ENCODE data around the gene RGS1. TPM values are rescaled to one million over a fixed set of nuclear protein-coding genes. Genes with fewer than 3 reads are reported as not detected.

The RGS1 gene
- total RNA-seq, 1 donor from 2014 or later = not detected

DNA sequence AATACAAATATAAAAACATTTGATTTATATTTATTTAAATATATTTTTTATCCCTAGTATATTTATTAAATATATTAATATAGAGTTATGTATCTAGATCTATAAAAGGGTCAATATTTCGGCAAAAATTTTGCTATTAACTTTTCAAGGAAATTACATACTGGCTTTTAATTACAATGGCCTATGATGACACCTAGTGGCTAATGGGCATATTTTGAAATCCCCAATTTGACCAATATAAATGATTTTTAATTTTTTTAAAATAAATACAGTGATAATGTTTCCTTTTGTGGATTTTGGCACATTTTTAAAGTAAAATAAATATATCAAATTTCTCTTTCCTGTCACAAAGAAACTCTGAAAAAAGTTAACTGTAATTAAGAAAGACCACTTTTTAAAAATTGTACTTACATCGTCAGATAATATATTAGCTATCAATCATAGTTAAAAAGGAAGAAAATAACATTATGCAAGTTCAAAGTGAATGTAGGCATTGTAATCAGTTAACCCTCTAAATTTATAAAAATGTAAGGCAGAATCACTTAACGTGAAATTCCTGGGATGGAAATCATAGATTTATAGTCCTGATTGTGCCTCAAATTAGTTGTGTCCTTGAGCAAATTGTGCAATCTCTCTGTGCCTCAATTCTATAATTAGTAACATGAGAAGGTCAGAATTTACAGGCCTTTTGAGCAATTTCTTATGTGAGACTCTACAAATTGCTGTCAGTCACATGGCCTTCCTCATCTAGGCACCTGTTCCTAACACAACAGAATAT is 34.7 kb downstream of the RGS1 start:
- no peaks in the 10 kb centered on the region for H3K4me1 Mint-ChIP-seq (ENCODE audit: unreplicated experiment)
- no peak overlapping the region for H3K4me3 Mint-ChIP-seq (ENCODE audit: unreplicated experiment)
- H3K27me3 Mint-ChIP-seq (ENCODE audit: unreplicated experiment) = no peaks in the 10 kb centered on the region
- H3K27ac Mint-ChIP-seq (ENCODE audit: unreplicated experiment) = no peak overlapping the region
- TF ChIP-seq, protein P1, sequence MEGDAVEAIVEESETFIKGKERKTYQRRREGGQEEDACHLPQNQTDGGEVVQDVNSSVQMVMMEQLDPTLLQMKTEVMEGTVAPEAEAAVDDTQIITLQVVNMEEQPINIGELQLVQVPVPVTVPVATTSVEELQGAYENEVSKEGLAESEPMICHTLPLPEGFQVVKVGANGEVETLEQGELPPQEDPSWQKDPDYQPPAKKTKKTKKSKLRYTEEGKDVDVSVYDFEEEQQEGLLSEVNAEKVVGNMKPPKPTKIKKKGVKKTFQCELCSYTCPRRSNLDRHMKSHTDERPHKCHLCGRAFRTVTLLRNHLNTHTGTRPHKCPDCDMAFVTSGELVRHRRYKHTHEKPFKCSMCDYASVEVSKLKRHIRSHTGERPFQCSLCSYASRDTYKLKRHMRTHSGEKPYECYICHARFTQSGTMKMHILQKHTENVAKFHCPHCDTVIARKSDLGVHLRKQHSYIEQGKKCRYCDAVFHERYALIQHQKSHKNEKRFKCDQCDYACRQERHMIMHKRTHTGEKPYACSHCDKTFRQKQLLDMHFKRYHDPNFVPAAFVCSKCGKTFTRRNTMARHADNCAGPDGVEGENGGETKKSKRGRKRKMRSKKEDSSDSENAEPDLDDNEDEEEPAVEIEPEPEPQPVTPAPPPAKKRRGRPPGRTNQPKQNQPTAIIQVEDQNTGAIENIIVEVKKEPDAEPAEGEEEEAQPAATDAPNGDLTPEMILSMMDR (IDR thresholded peaks at IDR 0.05; ENCODE audit: unreplicated experiment) = peak; percentile 71
- no peak for DNase-seq (ENCODE audit: low spot score)
- no peaks in the 10 kb centered on the region for H3K9me3 Mint-ChIP-seq (ENCODE audit: unreplicated experiment)
- no peaks in the 10 kb centered on the region for H3K36me3 Mint-ChIP-seq (ENCODE audit: low read depth, unreplicated experiment)

DNA sequence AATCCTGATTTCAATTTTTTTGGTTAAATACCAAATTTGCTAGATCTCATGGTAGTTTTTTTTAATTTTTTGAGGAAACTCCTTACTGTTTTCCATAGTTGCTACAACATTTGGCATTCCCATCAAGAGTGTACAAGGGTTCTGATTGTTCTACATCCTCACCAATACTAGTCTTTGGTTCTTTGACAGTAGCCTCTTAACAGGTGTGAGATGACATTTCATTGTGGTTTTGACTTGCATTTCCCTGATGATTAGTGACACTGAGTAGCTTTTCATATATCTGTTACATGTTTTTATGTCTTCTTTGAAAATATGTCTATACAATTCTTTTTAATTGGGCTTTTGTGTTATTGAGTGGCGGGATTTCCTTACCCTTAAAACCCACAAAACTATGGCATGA is 39.5 kb downstream of the RGS1 start:
- TF ChIP-seq, protein P1 (IDR thresholded peaks at IDR 0.05; ENCODE audit: unreplicated experiment) = no peak
- Mint-ChIP-seq H3K27me3 (ENCODE audit: unreplicated experiment) (no peaks in the 10 kb centered on the region), H3K36me3 (ENCODE audit: low read depth, unreplicated experiment) (no peaks in the 10 kb centered on the region)

DNA sequence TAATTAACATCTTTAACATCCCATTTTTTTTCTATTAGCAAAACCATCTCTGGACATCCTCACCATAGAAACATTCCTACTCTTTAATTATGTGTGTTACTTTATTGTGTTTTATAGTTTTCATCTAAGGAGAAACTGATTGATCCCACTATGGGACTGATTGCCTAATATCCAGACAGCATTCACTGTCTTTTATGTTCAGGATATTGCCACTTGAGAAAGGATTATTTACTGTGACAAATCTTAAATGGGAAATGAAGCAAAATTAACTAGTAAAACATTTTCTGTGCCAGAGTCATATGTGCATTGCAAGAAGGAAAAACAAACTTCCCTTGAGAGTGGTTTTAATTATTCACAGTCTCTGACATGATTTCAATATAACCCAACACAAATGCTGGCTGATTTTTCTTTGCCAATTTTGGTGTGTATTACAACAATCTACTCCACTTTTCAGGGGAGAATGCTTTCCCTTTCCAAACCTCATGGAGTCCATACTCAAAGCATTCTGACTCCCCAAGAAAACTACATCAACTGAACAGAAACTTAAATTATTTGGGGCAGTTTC is 44.6 kb downstream of the RGS1 start:
- H3K9me3 Mint-ChIP-seq (ENCODE audit: unreplicated experiment) = no peaks in the 10 kb centered on the region
- no peaks in the 10 kb centered on the region for H3K36me3 Mint-ChIP-seq (ENCODE audit: low read depth, unreplicated experiment)
- H3K27me3 Mint-ChIP-seq (ENCODE audit: unreplicated experiment) = no peaks in the 10 kb centered on the region
- no peak overlapping the region for H3K4me3 Mint-ChIP-seq (ENCODE audit: unreplicated experiment)
- no peaks in the 10 kb centered on the region for H3K4me1 Mint-ChIP-seq (ENCODE audit: unreplicated experiment)
- TF ChIP-seq, protein P1 (IDR thresholded peaks at IDR 0.05; ENCODE audit: unreplicated experiment) = no peak
- no peak overlapping the region for H3K27ac Mint-ChIP-seq (ENCODE audit: unreplicated experiment)
- no peak for DNase-seq (ENCODE audit: low spot score)

More for the DNA sequence above, 39.5 kb downstream of the RGS1 start:
- no peaks in the 10 kb centered on the region for H3K4me1 Mint-ChIP-seq (ENCODE audit: unreplicated experiment)
- H3K27ac Mint-ChIP-seq (ENCODE audit: unreplicated experiment) = no peak overlapping the region
- no peak overlapping the region for H3K4me3 Mint-ChIP-seq (ENCODE audit: unreplicated experiment)
- no peaks in the 10 kb centered on the region for H3K9me3 Mint-ChIP-seq (ENCODE audit: unreplicated experiment)
- DNase-seq (ENCODE audit: low spot score) = no peak

DNA sequence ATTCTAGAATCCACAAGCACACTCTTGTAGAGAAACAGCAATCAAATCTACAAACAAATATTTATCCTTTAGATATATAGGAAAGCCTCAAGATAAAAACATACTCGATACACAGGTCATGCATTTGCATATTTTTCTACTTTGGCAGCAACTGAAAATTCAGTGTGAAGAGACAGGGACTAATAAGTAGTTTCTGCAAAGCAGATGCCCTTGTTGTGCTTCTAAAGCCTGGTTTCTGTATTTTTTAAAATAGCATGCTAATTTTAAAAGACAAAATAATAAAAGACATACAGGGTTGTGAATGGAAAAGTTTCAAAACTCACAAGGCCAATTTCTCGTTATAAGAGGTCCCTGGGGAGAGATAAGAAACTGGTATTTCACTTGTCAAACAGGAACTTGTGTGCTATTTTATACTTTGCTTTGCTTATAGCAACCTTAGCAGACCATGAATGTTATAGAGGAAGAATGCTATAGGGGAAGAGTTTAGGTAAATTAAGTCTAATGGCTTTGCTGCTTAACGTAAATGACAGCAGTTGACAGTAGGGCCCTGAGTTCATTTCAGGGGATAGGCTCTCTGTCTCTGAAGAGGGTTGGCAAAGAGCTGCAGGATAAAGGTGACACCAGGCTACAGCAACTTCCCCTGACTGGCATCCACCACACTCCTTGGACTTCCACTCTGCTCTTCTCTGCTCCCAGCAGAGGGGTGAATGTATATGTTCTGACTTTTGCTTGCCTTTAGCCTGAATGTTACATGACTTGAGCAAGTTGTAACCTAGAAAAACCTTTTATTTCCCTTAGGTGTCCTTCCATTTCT is 51.0 kb downstream of the RGS1 start:
- no peaks in the 10 kb centered on the region for H3K27me3 Mint-ChIP-seq (ENCODE audit: unreplicated experiment)
- no peaks in the 10 kb centered on the region for H3K4me1 Mint-ChIP-seq (ENCODE audit: unreplicated experiment)
- no peaks in the 10 kb centered on the region for H3K9me3 Mint-ChIP-seq (ENCODE audit: unreplicated experiment)
- TF ChIP-seq, protein P1 (IDR thresholded peaks at IDR 0.05; ENCODE audit: unreplicated experiment) = no peak
- DNase-seq (ENCODE audit: low spot score) = no peak
- H3K36me3 Mint-ChIP-seq (ENCODE audit: low read depth, unreplicated experiment) = no peaks in the 10 kb centered on the region
- no peak overlapping the region for H3K4me3 Mint-ChIP-seq (ENCODE audit: unreplicated experiment)
- no peak overlapping the region for H3K27ac Mint-ChIP-seq (ENCODE audit: unreplicated experiment)

Data from endothelial cell (in vitro differentiated cells).